Measurements from ENCODE around the gene WNT9B.
"Not testable (repeated sequence)": the region's sequence is repeated elsewhere in the genome, so short reads cannot be mapped to it uniquely, and the experiment has no call there.

The WNT9B gene

GRCh38 chr17:46822388-46822921 lies 28.9 kb upstream of the WNT9B start:
- DNase-seq (ENCODE audit: low spot score): no peak

GRCh38 chr17:46823657-46824056 lies 27.7 kb upstream of the WNT9B start:
- no peak for DNase-seq (ENCODE audit: low spot score)

- no peak for DNase-seq (ENCODE audit: low spot score)
Observed at GRCh38 chr17:46826116-46826515, 25.3 kb upstream of the WNT9B start.

- DNase-seq (ENCODE audit: low spot score): no peak
Observed at GRCh38 chr17:46827274-46827673, 24.1 kb upstream of the WNT9B start.

GRCh38 chr17:46831573-46832330 lies 19.6 kb upstream of the WNT9B start:
- DNase-seq (ENCODE audit: low spot score): no peak

- no peak for DNase-seq (ENCODE audit: low spot score)
Observed at GRCh38 chr17:46832331-46832821, 19.0 kb upstream of the WNT9B start.

GRCh38 chr17:46832945-46833839 lies 18.2 kb upstream of the WNT9B start:
- DNase-seq (ENCODE audit: low spot score): peak; percentile 85

GRCh38 chr17:46833840-46834208 lies 17.6 kb upstream of the WNT9B start:
- no peak for DNase-seq (ENCODE audit: low spot score)

GRCh38 chr17:46834846-46835245 lies 16.5 kb upstream of the WNT9B start:
- no peak for DNase-seq (ENCODE audit: low spot score)

- no peak for DNase-seq (ENCODE audit: low spot score)
Observed at GRCh38 chr17:46836500-46836899, 14.9 kb upstream of the WNT9B start.

GRCh38 chr17:46837521-46837920 lies 13.9 kb upstream of the WNT9B start:
- DNase-seq (ENCODE audit: low spot score): no peak

GRCh38 chr17:46839211-46839610 lies 12.2 kb upstream of the WNT9B start:
- DNase-seq (ENCODE audit: low spot score): no peak

GRCh38 chr17:46840596-46840995 lies 10.8 kb upstream of the WNT9B start:
- DNase-seq (ENCODE audit: low spot score): not testable (repeated sequence)

GRCh38 chr17:46841561-46842379 lies 9.6 kb upstream of the WNT9B start:
- DNase-seq (ENCODE audit: low spot score): peak; percentile 87

GRCh38 chr17:46842835-46843234 lies 8.5 kb upstream of the WNT9B start:
- no peak for DNase-seq (ENCODE audit: low spot score)

- no peak for DNase-seq (ENCODE audit: low spot score)
Observed at GRCh38 chr17:46847204-46848191, 3.9 kb upstream of the WNT9B start.

GRCh38 chr17:46848534-46848933 lies 2.8 kb upstream of the WNT9B start:
- no peak for DNase-seq (ENCODE audit: low spot score)

- DNase-seq (ENCODE audit: low spot score): no peak
Observed at GRCh38 chr17:46850688-46851028, 725 bp upstream of the WNT9B start.

GRCh38 chr17:46853896-46854444 lies 2.6 kb downstream of the WNT9B start:
- DNase-seq (ENCODE audit: low spot score): peak; percentile 79

GRCh38 chr17:46854515-46854914 lies 3.1 kb downstream of the WNT9B start:
- no peak for DNase-seq (ENCODE audit: low spot score)
